ENCODE results near the gene ABLIM2.

- TF ChIP-seq, protein P1, sequence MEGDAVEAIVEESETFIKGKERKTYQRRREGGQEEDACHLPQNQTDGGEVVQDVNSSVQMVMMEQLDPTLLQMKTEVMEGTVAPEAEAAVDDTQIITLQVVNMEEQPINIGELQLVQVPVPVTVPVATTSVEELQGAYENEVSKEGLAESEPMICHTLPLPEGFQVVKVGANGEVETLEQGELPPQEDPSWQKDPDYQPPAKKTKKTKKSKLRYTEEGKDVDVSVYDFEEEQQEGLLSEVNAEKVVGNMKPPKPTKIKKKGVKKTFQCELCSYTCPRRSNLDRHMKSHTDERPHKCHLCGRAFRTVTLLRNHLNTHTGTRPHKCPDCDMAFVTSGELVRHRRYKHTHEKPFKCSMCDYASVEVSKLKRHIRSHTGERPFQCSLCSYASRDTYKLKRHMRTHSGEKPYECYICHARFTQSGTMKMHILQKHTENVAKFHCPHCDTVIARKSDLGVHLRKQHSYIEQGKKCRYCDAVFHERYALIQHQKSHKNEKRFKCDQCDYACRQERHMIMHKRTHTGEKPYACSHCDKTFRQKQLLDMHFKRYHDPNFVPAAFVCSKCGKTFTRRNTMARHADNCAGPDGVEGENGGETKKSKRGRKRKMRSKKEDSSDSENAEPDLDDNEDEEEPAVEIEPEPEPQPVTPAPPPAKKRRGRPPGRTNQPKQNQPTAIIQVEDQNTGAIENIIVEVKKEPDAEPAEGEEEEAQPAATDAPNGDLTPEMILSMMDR (IDR thresholded peaks at IDR 0.05) = no peak
- no peak for TF ChIP-seq EZH2 (IDR thresholded peaks at IDR 0.05; ENCODE audit: borderline replicate concordance, insufficient read depth, low read depth, low read length, poor library complexity, severe bottlenecking)
Observed at GRCh38 chr4:8015512-8015911, 143.1 kb downstream of the ABLIM2 start.
